Measurements from ENCODE around the gene NSMCE1.

The NSMCE1 gene

GRCh38 chr16:27311448-27311830, 42.9 kb upstream of the NSMCE1 start:
- Histone ChIP-seq H3K27me3 (ENCODE audit: insufficient read depth, poor library complexity, severe bottlenecking) (no peaks in the 10 kb centered on the region), H3K27ac (replicated peaks) (no peak overlapping the region), H3K4me3 (replicated peaks; ENCODE audit: insufficient read depth, low read length) (no peak overlapping the region)
- no peak for TF ChIP-seq REST (IDR thresholded peaks at IDR 0.05; ENCODE audit: insufficient replicate concordance, low read depth)
- no peak for TF ChIP-seq GABPA (IDR thresholded peaks at IDR 0.05; ENCODE audit: low read depth)
- no peak for TF ChIP-seq POLR2AphosphoS5 (IDR thresholded peaks at IDR 0.05; ENCODE audit: low read depth)
- TF ChIP-seq SPI1 (IDR thresholded peaks at IDR 0.05; ENCODE audit: borderline replicate concordance, low read depth), result no peak
- TF ChIP-seq, protein P1, sequence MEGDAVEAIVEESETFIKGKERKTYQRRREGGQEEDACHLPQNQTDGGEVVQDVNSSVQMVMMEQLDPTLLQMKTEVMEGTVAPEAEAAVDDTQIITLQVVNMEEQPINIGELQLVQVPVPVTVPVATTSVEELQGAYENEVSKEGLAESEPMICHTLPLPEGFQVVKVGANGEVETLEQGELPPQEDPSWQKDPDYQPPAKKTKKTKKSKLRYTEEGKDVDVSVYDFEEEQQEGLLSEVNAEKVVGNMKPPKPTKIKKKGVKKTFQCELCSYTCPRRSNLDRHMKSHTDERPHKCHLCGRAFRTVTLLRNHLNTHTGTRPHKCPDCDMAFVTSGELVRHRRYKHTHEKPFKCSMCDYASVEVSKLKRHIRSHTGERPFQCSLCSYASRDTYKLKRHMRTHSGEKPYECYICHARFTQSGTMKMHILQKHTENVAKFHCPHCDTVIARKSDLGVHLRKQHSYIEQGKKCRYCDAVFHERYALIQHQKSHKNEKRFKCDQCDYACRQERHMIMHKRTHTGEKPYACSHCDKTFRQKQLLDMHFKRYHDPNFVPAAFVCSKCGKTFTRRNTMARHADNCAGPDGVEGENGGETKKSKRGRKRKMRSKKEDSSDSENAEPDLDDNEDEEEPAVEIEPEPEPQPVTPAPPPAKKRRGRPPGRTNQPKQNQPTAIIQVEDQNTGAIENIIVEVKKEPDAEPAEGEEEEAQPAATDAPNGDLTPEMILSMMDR (IDR thresholded peaks at IDR 0.05; ENCODE audit: insufficient read depth, low read length), result no peak
- DNase-seq (ENCODE audit: low read depth in 1 of 2, low spot score in 1 of 2), result no peak

DNA sequence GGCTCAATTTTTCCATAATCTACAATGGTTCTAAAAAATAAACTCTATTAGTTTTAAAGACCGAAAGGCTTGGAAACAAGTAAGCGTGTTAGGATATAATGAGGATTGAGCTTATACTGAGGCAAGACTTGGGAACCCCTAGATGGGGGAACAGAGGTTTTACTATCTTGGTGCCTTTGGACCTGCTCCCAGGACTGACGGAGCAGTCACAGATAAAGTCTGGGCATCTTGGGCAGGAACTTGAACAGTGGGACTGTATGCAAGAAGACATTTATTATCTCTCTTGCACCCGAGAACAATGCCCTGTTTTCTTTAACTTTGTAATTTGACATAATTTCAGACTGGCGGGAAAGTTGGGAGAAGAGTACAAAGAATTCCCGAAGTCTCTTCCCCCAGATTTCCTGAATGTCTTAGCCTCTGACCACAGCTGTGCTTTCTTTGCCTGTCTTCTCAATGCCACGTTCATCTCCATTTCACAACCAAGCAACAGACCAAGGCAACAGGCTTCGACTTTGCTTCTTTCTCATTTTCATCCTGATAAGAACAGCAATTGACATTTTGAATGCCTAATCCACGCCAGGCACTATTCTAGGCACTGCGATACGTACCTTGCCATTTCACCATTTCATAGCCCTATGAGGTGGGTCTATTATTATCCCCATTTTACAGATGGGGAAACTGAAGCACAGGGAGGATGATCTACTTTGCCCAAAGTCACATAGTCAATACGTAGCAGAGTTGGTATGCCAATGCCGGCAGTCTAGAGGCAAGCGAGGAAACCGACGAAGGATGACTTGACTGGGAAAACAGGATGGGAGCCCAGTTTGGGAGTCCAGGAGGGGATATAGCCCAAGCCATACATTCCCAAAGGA, 42.2 kb upstream of the NSMCE1 start:
- DNase-seq (ENCODE audit: low read depth in 1 of 2, low spot score in 1 of 2), result no peak
- TF ChIP-seq GABPA (IDR thresholded peaks at IDR 0.05; ENCODE audit: low read depth) (no peak), POLR2AphosphoS5 (IDR thresholded peaks at IDR 0.05; ENCODE audit: low read depth) (no peak), SPI1 (IDR thresholded peaks at IDR 0.05; ENCODE audit: borderline replicate concordance, low read depth) (no peak), REST (IDR thresholded peaks at IDR 0.05; ENCODE audit: insufficient replicate concordance, low read depth) (no peak)
- TF ChIP-seq, protein P1 (IDR thresholded peaks at IDR 0.05; ENCODE audit: insufficient read depth, low read length), result no peak
- no peak overlapping the region for H3K4me3 ChIP-seq (replicated peaks; ENCODE audit: insufficient read depth, low read length)
- no peak overlapping the region for H3K27ac ChIP-seq (replicated peaks)
- H3K27me3 ChIP-seq (ENCODE audit: insufficient read depth, poor library complexity, severe bottlenecking), result no peaks in the 10 kb centered on the region

GRCh38 chr16:27308792-27309191, 40.2 kb upstream of the NSMCE1 start:
- Histone ChIP-seq H3K27ac (replicated peaks) (no peak overlapping the region), H3K4me3 (replicated peaks; ENCODE audit: insufficient read depth, low read length) (no peak overlapping the region), H3K27me3 (ENCODE audit: insufficient read depth, poor library complexity, severe bottlenecking) (no peaks in the 10 kb centered on the region)
- DNase-seq (ENCODE audit: low read depth in 1 of 2, low spot score in 1 of 2), result no peak
- TF ChIP-seq, protein P1 (IDR thresholded peaks at IDR 0.05; ENCODE audit: insufficient read depth, low read length), result no peak
- TF ChIP-seq POLR2AphosphoS5 (IDR thresholded peaks at IDR 0.05; ENCODE audit: low read depth), result no peak
- TF ChIP-seq SPI1 (IDR thresholded peaks at IDR 0.05; ENCODE audit: borderline replicate concordance, low read depth), result no peak
- no peak for TF ChIP-seq REST (IDR thresholded peaks at IDR 0.05; ENCODE audit: insufficient replicate concordance, low read depth)
- no peak for TF ChIP-seq GABPA (IDR thresholded peaks at IDR 0.05; ENCODE audit: low read depth)
